ENCODE measurements around the gene TOR2A. TPM values are rescaled to one million over a fixed set of nuclear protein-coding genes. Genes with fewer than 3 reads are reported as not detected.

Gene TOR2A
- polyA plus RNA-seq, 3 donors from 2014 or later, result 38.9 to 55.1 (median 49.9) TPM

GRCh38 chr9:127715470-127716337 lies 19.4 kb downstream of the TOR2A start, which contains the start of the genes PTRH1 and TTC16:
PTRH1 (minus strand) TSS chr9:127715663; CDS start chr9:127715639, 24 bp downstream.
TTC16 (plus strand) TSS chr9:127716079; CDS start chr9:127716146, 67 bp downstream.
- Mint-ChIP-seq H3K9me3 (no peaks in the 10 kb centered on the region), H3K4me1 (peaks cover 32 to 38% of the 10 kb centered on the region in 2 donors), H3K4me3 (peak within 1 kb of the TSS; percentile 90 to 100 (median 95)), H3K27ac (peak within 1 kb of the TSS; percentile 89 to 96 (median 94)), H3K27me3 (ENCODE audit: low read depth in 3 of 3) (peaks cover 4 to 11% (median 6%) of the 10 kb centered on the region in 3 donors), H3K36me3 (no peaks in the 10 kb centered on the region)
- peak; percentile 95 to 96 (median 96) for DNase-seq

GRCh38 chr9:127714951-127715469 lies 20.1 kb downstream of the TOR2A start:
- no peaks in the 10 kb centered on the region for H3K9me3 Mint-ChIP-seq
- peaks cover 4 to 12% (median 4%) of the 10 kb centered on the region in 3 donors for H3K27me3 Mint-ChIP-seq (ENCODE audit: low read depth in 3 of 3)
- DNase-seq, result peak in 2 of 3 donors; percentile 21 to 22
- peak overlapping the region; percentile 90 to 100 (median 95) for H3K4me3 Mint-ChIP-seq
- H3K4me1 Mint-ChIP-seq, result peaks cover 33 to 40% of the 10 kb centered on the region in 2 donors
- peak overlapping the region; percentile 89 to 96 (median 94) for H3K27ac Mint-ChIP-seq
- peaks cover 0 to 3% (median 0%) of the 10 kb centered on the region in 3 donors for H3K36me3 Mint-ChIP-seq

GRCh38 chr9:127714020-127714750 lies 20.9 kb downstream of the TOR2A start:
- H3K9me3 Mint-ChIP-seq, result no peaks in the 10 kb centered on the region
- H3K4me1 Mint-ChIP-seq, result peaks cover 27 to 31% of the 10 kb centered on the region in 2 donors
- peaks cover 0 to 3% (median 0%) of the 10 kb centered on the region in 3 donors for H3K36me3 Mint-ChIP-seq
- no peak for DNase-seq
- peak overlapping the region; percentile 75 to 81 (median 78) for H3K4me3 Mint-ChIP-seq
- peak overlapping the region in 4 of 6 donors; percentile 28 to 71 (median 60) for H3K27ac Mint-ChIP-seq
- peaks cover 3 to 12% (median 4%) of the 10 kb centered on the region in 3 donors for H3K27me3 Mint-ChIP-seq (ENCODE audit: low read depth in 3 of 3)

- DNase-seq, result no peak
- Mint-ChIP-seq H3K9me3 (no peaks in the 10 kb centered on the region), H3K4me1 (peaks cover 28 to 30% of the 10 kb centered on the region in 2 donors), H3K36me3 (peaks cover 0 to 3% (median 0%) of the 10 kb centered on the region in 3 donors), H3K27ac (no peak overlapping the region), H3K4me3 (peak overlapping the region in 1 of 5 donors; percentile 39), H3K27me3 (ENCODE audit: low read depth in 3 of 3) (peaks cover 3 to 12% (median 4%) of the 10 kb centered on the region in 3 donors)
Measured at GRCh38 chr9:127712867-127713266, 22.2 kb downstream of the TOR2A start.

DNA sequence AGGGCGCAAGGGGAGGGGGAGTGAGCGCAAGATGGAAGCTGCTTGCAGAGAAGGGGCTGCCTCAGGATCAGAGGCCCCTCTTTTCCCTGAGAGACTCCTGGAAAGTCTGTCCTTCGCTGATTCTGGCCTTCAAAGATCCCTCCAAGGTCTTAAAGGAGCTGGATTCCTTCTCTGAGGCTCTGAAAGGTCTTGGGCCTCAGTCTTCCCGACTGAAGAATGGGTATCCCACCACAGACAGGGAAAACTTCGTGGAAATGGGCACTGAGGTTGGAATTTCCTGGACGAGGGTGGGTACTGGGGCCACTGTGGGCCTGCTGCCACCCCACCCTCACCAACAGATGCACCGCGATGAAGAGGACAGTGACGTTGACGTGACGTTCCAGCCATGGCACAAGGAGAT lies 22.7 kb downstream of the TOR2A start:
- Mint-ChIP-seq H3K27ac (no peak overlapping the region), H3K36me3 (peaks cover 0 to 3% (median 0%) of the 10 kb centered on the region in 3 donors), H3K9me3 (no peaks in the 10 kb centered on the region), H3K27me3 (ENCODE audit: low read depth in 3 of 3) (peaks cover 3 to 12% (median 4%) of the 10 kb centered on the region in 3 donors), H3K4me3 (peak overlapping the region in 1 of 5 donors; percentile 39), H3K4me1 (peaks cover 32 to 33% of the 10 kb centered on the region in 2 donors)
- no peak for DNase-seq

GRCh38 chr9:127711831-127712274 lies 23.2 kb downstream of the TOR2A start:
- H3K4me3 Mint-ChIP-seq, result no peak overlapping the region
- peaks cover 32 to 33% of the 10 kb centered on the region in 2 donors for H3K4me1 Mint-ChIP-seq
- H3K27me3 Mint-ChIP-seq (ENCODE audit: low read depth in 3 of 3), result peaks cover 3 to 12% (median 4%) of the 10 kb centered on the region in 3 donors
- H3K9me3 Mint-ChIP-seq, result no peaks in the 10 kb centered on the region
- peaks cover 0 to 3% (median 0%) of the 10 kb centered on the region in 3 donors for H3K36me3 Mint-ChIP-seq
- no peak overlapping the region for H3K27ac Mint-ChIP-seq
- no peak for DNase-seq

DNA sequence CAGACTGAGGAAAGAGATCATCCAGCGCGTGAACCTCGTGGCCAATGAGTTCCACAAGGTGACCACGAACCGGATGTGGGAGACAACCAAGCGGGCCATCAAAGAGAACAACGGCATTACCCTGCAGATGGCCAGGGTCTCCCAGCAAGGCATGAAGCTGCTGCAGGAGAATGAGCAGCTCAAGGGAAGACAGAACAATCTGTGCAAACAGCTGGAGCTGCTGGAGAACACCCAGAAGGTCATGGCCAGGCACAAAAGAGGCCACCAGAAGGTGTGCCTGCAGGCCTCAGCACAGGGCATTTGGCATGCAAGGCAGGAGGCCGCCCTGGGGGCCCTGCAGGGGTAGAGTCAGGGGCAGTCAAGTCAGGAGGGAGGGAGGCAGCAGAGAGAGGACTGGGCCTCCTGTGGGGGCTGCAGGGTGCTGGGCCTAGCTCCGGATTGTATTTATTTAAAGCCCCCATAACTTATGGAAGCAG lies 23.8 kb downstream of the TOR2A start:
- H3K4me3 Mint-ChIP-seq, result peak overlapping the region; percentile 38 to 67 (median 54)
- H3K4me1 Mint-ChIP-seq, result peaks cover 32% of the 10 kb centered on the region in 2 donors
- H3K9me3 Mint-ChIP-seq, result no peaks in the 10 kb centered on the region
- DNase-seq, result peak; percentile 45 to 51 (median 47)
- H3K27me3 Mint-ChIP-seq (ENCODE audit: low read depth in 3 of 3), result peaks cover 3 to 12% (median 4%) of the 10 kb centered on the region in 3 donors
- peaks cover 0 to 3% (median 0%) of the 10 kb centered on the region in 3 donors for H3K36me3 Mint-ChIP-seq
- peak overlapping the region in 5 of 6 donors; percentile 36 to 83 (median 53) for H3K27ac Mint-ChIP-seq

GRCh38 chr9:127710204-127710783 lies 24.8 kb downstream of the TOR2A start:
- H3K27ac Mint-ChIP-seq, result peak overlapping the region in 3 of 6 donors; percentile 23 to 57 (median 32)
- peaks cover 22 to 26% of the 10 kb centered on the region in 2 donors for H3K4me1 Mint-ChIP-seq
- no peaks in the 10 kb centered on the region for H3K9me3 Mint-ChIP-seq
- peak overlapping the region in 2 of 5 donors; percentile 9 to 55 for H3K4me3 Mint-ChIP-seq
- H3K27me3 Mint-ChIP-seq (ENCODE audit: low read depth in 3 of 3), result peaks cover 2 to 6% (median 3%) of the 10 kb centered on the region in 3 donors
- no peak for DNase-seq
- peaks cover 0 to 3% (median 0%) of the 10 kb centered on the region in 3 donors for H3K36me3 Mint-ChIP-seq

GRCh38 chr9:127708952-127709587 lies 26.0 kb downstream of the TOR2A start:
- Mint-ChIP-seq H3K27me3 (ENCODE audit: low read depth in 3 of 3) (peaks cover 3 to 6% (median 4%) of the 10 kb centered on the region in 3 donors), H3K4me3 (no peak overlapping the region), H3K9me3 (no peaks in the 10 kb centered on the region), H3K4me1 (peaks cover 19 to 21% of the 10 kb centered on the region in 2 donors), H3K27ac (no peak overlapping the region), H3K36me3 (peaks cover 0 to 3% (median 0%) of the 10 kb centered on the region in 3 donors)
- DNase-seq, result no peak

- peaks cover 17 to 21% of the 10 kb centered on the region in 2 donors for H3K4me1 Mint-ChIP-seq
- no peaks in the 10 kb centered on the region for H3K9me3 Mint-ChIP-seq
- peak overlapping the region in 1 of 6 donors; percentile 55 for H3K27ac Mint-ChIP-seq
- peak in 1 of 3 donors; percentile 63 for DNase-seq
- peaks cover 0 to 3% (median 0%) of the 10 kb centered on the region in 3 donors for H3K36me3 Mint-ChIP-seq
- peaks cover 3 to 6% (median 4%) of the 10 kb centered on the region in 3 donors for H3K27me3 Mint-ChIP-seq (ENCODE audit: low read depth in 3 of 3)
- no peak overlapping the region for H3K4me3 Mint-ChIP-seq
Measured at GRCh38 chr9:127707766-127708165, 27.3 kb downstream of the TOR2A start.

DNA sequence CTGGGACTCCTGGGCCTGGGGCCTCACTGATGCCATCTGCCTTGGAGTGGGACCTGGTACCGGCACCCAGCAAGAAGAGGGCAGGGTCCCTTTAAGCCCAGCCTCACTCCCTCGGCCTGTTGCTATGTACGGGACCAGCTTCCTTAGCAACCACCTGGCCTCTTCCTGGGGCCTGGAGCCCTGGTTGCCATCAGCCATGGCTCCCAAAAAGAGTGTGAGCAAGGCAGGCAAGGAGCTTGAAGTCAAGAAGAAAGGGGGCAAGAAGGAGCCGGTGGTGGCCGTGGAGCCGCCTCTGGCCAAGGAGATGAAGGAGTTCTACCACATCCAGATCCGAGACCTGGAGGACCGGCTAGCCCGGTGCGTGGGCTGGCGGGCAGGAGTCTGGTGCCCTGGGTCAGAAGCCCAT lies 28.3 kb downstream of the TOR2A start, which contains the start of gene CFAP157:
CFAP157 (plus strand) TSS at position 153 of the 406 bp plus-strand sequence; CDS start at position 197, 44 bp downstream.
- no peaks in the 10 kb centered on the region for H3K9me3 Mint-ChIP-seq

More for the DNA sequence above, 28.3 kb downstream of the TOR2A start, which contains the start of gene CFAP157:
- H3K27me3 Mint-ChIP-seq (ENCODE audit: low read depth in 3 of 3), result peaks cover 3 to 5% (median 4%) of the 10 kb centered on the region in 3 donors
- peak within 1 kb of the TSS in 1 of 6 donors; percentile 55 for H3K27ac Mint-ChIP-seq
- peaks cover 17 to 21% of the 10 kb centered on the region in 2 donors for H3K4me1 Mint-ChIP-seq
- H3K4me3 Mint-ChIP-seq, result no peak within 1 kb of the TSS
- peaks cover 0 to 3% (median 0%) of the 10 kb centered on the region in 3 donors for H3K36me3 Mint-ChIP-seq
- DNase-seq, result no peak
